GM13976 (cell line): Measurements from ENCODE around the gene TAS1R3.
"Not testable (repeated sequence)": the region's sequence is repeated elsewhere in the genome, so short reads cannot be mapped to it uniquely, and the experiment has no call there.

Source experiments
- DNase-seq: peaks from one replicate; pipeline ENCODE4 v3.0.0; 2012; ENCODE audit warnings: low spot score
- CTCF ChIP-seq: IDR thresholded peaks from 2 replicates; pipeline ENCODE4 v1.5.1; 2012; ENCODE audit warnings: borderline replicate concordance, mild to moderate bottlenecking; ENCODE audit not compliant: insufficient read depth; ENCODE audit errors: extremely low read depth, missing control alignments, control extremely low read depth
- in situ Hi-C: fragments of 300-500 bp; cut with MboI; formaldehyde crosslinking; loops from one replicate; pipeline ENCODE4 v1.12.0; 2022; ENCODE audit warnings: low sequenced_read_pairs, mixed read lengths, inconsistent platforms; ENCODE audit not compliant: unreplicated experiment

The TAS1R3 gene

GRCh38 chr1:1361233-1361981 is 30.3 kb downstream of the TAS1R3 start:
- DNase-seq, result no peak
- no peak for TF ChIP-seq CTCF
- in situ Hi-C loops, result no loop called here

- DNase-seq, result no peak
- TF ChIP-seq CTCF, result no peak
- in situ Hi-C loops, result no loop called here
Observed at GRCh38 chr1:1361982-1362423, 30.9 kb downstream of the TAS1R3 start.

- no peak for DNase-seq
- TF ChIP-seq CTCF, result no peak
- in situ Hi-C loops, result no loop called here
Observed at GRCh38 chr1:1364266-1364665, 33.2 kb downstream of the TAS1R3 start.

- no peak for DNase-seq
- in situ Hi-C loops, result no loop called here
- TF ChIP-seq CTCF, result no peak
Observed at GRCh38 chr1:1365875-1366698, 35.0 kb downstream of the TAS1R3 start.

- DNase-seq, result no peak
- in situ Hi-C loops, result no loop called here
- TF ChIP-seq CTCF, result no peak
Observed at GRCh38 chr1:1366699-1367066, 35.6 kb downstream of the TAS1R3 start.

GRCh38 chr1:1367315-1367714 is 36.2 kb downstream of the TAS1R3 start:
- in situ Hi-C loops, result no loop called here
- DNase-seq, result no peak
- TF ChIP-seq CTCF, result no peak

GRCh38 chr1:1370094-1370493 is 39.0 kb downstream of the TAS1R3 start:
- in situ Hi-C loops, DNase-seq: not testable (repeated sequence)
